Duodenal mucosa (tissue), 2 donors: ENCODE results near the gene MEGF6.

ENCODE experiments used
- H3K27ac ChIP-seq: one replicate; pipeline ENCODE4 v1.7.0; 2013; ENCODE audit warnings: low read depth, low read length
- H3K27me3 ChIP-seq, 2 donors: one replicate each; pipeline ENCODE4 v1.7.0; 2013; ENCODE audit warnings: low read length in 2 of 2, control low read depth in 1 of 2; ENCODE audit not compliant: insufficient read depth in 2 of 2, control insufficient read depth in 1 of 2
- H3K36me3 ChIP-seq, 2 donors: one replicate each; pipeline ENCODE4 v1.7.0; 2013; ENCODE audit warnings: low read length in 2 of 2, control low read depth in 1 of 2; ENCODE audit not compliant: insufficient read depth in 2 of 2, control insufficient read depth in 1 of 2
- H3K4me1 ChIP-seq, 2 donors: one replicate each; pipeline ENCODE4 v1.7.0; 2013; ENCODE audit warnings: low read length in 2 of 2, control low read depth in 1 of 2; ENCODE audit not compliant: insufficient read depth in 2 of 2, control insufficient read depth in 1 of 2
- H3K4me3 ChIP-seq, 2 donors: one replicate each; pipeline ENCODE4 v1.7.0; 2013; ENCODE audit warnings: low read length in 2 of 2, low read depth in 1 of 2
- H3K9ac ChIP-seq, 2 donors: one replicate each; pipeline ENCODE4 v1.7.0; 2013; ENCODE audit warnings: low read length in 2 of 2, low read depth in 1 of 2
- H3K9me3 ChIP-seq, 2 donors: one replicate each; pipeline ENCODE4 v1.7.0; 2013; ENCODE audit warnings: low read length in 2 of 2, control low read depth in 1 of 2; ENCODE audit not compliant: control insufficient read depth in 1 of 2

Gene MEGF6

DNA sequence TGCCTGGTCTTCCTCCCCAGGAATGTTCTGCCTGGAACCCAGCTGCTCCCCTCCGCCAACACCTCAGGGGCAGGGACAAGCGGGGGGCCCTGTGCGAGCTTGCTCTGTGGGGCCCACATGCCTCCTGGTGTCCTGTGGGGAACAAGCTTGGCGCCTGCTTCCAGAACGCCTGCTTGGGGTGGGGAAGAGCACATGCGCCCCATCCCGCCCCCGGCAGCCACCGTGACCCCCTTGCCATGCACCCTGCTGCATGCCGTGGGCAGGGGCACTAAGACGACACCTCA is 57.4 kb downstream of the MEGF6 start:
- Histone ChIP-seq H3K9me3 (no peaks in the 10 kb centered on the region), H3K4me3 (no peak overlapping the region), H3K9ac (no peak overlapping the region), H3K27ac (no peak overlapping the region), H3K36me3 (no peaks in the 10 kb centered on the region), H3K4me1 (no peaks in the 10 kb centered on the region), H3K27me3 (no peaks in the 10 kb centered on the region)

DNA sequence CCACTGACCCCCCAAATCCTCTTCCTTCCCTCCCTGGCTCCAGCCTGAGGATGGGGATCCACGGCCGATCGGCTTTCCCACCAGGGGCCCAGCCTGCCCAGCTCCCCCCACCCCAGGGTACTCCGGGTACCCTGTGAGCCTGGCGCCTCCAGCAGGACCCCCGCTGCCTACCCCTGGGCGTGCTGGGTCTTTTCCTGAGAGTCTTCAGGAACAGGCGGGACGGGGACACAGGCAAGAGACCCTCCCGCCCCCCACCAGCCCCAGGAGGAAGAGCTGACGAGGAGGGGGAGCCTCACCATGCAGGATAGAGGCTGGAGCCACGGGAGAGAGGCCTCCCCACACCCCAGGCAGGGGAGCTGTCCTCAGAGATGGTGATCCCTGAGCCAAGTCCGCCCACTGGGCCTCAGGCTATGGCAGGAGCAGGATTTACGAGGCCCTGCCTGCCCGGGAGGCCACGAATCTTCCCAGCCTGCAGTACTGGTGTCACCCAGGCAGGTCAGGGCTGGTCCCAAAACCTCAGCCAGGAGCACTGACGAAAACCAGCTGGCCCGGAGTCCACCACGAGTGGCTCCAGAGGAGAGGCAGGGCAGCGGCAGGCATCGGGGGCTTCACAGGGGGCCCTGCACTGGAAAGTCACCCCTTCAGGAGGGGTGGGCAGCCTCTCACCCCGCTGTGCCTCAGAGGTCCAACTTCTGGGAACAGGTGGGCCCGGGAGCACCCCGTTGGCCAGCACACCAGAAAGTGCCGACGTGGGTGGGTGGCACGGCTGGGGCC is 58.0 kb downstream of the MEGF6 start:
- Histone ChIP-seq H3K27ac (no peak overlapping the region), H3K4me1 (no peaks in the 10 kb centered on the region), H3K9ac (no peak overlapping the region)

DNA sequence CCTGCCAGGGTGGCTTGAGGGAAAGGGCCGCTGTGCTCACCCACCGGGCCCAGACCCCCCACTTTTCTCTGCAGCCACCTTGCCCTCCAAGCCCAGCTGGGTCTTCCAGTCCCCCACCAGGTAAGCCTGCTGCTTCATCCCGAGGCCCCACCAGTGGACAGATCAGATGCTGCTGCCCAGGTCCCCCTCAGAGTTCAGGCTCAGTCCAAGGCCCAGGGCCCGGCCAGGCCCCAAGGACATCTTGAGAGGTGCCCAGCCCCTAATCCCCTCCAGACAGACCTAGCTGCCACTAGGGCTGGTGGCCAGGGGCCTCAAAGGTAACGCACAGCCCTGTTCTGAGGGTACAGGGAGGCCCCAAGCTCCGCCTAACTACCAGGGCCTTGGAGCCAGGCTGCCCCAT is 58.6 kb downstream of the MEGF6 start:
- Histone ChIP-seq H3K27me3 (no peaks in the 10 kb centered on the region), H3K27ac (no peak overlapping the region), H3K9me3 (no peaks in the 10 kb centered on the region), H3K36me3 (no peaks in the 10 kb centered on the region), H3K4me1 (peaks cover 0 to under 1% of the 10 kb centered on the region in 2 donors), H3K4me3 (no peak overlapping the region), H3K9ac (no peak overlapping the region)

More for the DNA sequence above, 58.0 kb downstream of the MEGF6 start:
- Histone ChIP-seq H3K9me3 (no peaks in the 10 kb centered on the region), H3K27me3 (no peaks in the 10 kb centered on the region), H3K4me3 (no peak overlapping the region), H3K36me3 (no peaks in the 10 kb centered on the region)

DNA sequence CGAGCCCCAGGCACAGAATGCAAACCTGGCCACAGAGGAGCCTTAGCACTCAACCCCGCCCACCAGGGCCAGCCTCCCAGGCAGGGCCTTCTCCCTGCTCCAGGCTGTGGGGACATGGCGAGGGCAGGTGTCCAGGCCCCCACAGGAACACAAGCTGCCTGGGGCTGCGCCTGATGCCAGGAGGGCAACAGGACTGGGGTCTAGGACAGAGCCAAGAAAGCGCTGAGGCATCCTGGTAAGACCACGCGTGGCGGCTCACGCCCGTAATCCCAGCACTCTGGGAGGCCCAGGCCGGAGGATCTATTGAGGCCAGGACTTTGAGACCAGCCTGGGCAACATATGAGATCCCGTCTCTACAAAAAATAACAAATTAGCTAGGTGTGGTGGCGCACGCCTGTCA is 59.1 kb downstream of the MEGF6 start:
- H3K27me3 ChIP-seq: no peaks in the 10 kb centered on the region
- H3K4me3 ChIP-seq: no peak overlapping the region
- H3K36me3 ChIP-seq: no peaks in the 10 kb centered on the region
- H3K9me3 ChIP-seq: no peaks in the 10 kb centered on the region
- no peak overlapping the region for H3K27ac ChIP-seq
- peaks cover 0 to 6% of the 10 kb centered on the region in 2 donors for H3K4me1 ChIP-seq
- no peak overlapping the region for H3K9ac ChIP-seq

DNA sequence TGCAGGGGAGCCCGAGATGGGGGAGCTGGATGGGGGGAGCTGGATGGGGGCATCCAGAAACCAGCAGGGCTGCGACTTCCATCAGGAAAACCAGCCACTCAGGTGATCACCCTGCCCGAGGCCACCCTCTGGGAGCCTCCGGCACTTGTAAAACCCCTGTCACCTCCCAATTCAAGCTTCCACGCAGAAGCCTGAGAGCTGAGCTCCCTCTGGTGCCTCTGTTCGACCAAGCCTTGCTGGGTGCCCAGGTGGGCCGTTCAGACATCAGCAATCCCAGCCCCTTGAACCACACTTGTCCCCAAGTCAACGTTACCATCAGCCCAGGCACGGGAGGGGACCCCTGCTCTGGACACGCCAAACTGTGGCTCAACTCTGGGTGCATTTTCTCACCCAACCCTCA is 59.6 kb downstream of the MEGF6 start:
- Histone ChIP-seq H3K9me3 (no peaks in the 10 kb centered on the region), H3K27ac (no peak overlapping the region), H3K36me3 (no peaks in the 10 kb centered on the region), H3K9ac (no peak overlapping the region), H3K4me3 (no peak overlapping the region), H3K4me1 (peaks cover 0 to 6% of the 10 kb centered on the region in 2 donors), H3K27me3 (no peaks in the 10 kb centered on the region)

DNA sequence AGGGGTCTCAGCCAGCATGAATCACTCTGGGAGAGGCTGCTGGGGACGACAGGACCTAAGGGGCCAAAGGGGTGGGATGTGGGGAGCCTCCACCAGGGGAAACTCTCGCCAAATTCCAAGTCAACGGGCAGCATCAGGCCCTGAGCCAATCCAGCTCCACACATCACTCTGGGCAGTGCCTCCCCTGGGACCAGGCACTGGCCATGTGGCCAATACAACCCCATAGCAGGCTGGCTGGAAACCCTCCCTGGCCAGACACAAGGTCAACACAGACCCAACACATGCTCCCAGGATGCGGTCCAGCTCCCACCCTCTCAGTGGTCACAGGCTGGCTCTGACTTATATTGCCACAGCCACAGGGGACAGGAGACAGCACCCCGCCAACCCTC is 60.0 kb downstream of the MEGF6 start:
- no peaks in the 10 kb centered on the region for H3K27me3 ChIP-seq
- H3K27ac ChIP-seq: no peak overlapping the region
- H3K4me3 ChIP-seq: no peak overlapping the region
- H3K9ac ChIP-seq: no peak overlapping the region
- H3K36me3 ChIP-seq: no peaks in the 10 kb centered on the region
- H3K9me3 ChIP-seq: no peaks in the 10 kb centered on the region
- H3K4me1 ChIP-seq: peaks cover 0 to 6% of the 10 kb centered on the region in 2 donors

DNA sequence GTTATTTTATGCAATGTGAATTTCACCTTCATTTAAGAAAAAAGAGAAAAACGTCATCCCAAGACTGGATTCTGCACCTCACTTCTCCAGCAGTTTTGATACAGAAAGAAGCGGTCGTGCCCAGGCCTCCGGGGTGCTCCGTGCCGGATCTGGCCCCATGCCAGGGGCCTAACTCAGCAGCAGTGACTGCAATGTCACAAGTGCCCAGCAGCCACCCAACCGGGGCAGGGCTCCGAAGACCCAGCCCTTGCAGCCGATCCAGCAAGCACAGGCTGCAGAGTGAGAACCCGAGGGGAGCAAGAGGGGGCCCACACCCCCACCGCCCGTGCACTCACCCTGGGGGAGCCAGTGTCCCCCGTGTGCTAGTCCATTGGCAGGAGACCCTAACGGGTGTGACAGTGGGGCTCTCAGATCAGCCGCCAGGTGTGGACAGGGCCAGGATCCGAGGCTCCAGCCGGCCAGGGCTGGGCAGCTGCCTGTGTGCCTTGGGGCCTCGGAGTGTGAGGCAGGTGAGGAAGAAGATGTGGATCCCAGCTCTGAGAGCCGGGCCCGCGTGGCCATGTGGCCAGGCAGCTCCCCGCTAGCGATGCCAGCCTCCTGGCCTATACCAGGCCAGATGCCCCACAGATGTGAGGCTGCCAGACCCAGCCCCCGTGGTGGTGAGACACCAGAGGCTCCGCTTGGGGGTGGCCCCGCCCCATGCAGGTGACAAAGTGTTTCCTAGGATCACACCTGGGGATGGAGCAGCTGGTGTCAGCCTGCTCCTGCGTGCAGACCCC is 60.6 kb downstream of the MEGF6 start:
- no peak overlapping the region for H3K27ac ChIP-seq
- H3K9ac ChIP-seq: no peak overlapping the region
- H3K4me1 ChIP-seq: peaks cover 0 to 6% of the 10 kb centered on the region in 2 donors
- H3K27me3 ChIP-seq: no peaks in the 10 kb centered on the region
- H3K36me3 ChIP-seq: no peaks in the 10 kb centered on the region
- no peak overlapping the region for H3K4me3 ChIP-seq
- H3K9me3 ChIP-seq: no peaks in the 10 kb centered on the region

DNA sequence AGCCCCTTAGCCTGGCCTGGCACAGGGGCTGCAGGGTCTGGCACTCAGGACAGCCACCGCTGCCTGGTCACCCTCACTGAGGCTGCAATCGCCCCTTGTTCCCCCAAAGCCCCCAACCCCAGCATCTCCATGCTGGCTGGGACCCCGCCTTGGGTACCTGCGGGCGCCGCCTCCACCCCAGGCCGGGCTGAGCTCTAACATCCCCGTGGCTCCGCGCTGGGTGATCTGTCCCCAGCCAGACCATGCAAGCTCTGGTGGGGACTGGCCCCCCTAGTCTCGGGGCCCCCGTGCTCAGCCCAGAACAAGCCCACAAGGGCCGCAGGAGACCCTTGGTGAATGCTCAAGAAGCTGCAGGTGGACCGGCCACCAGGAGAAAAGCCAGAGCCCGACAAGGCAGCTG is 62.4 kb downstream of the MEGF6 start:
- H3K9me3 ChIP-seq: no peaks in the 10 kb centered on the region
- no peak overlapping the region for H3K27ac ChIP-seq
- no peak overlapping the region for H3K9ac ChIP-seq
- H3K4me1 ChIP-seq: peaks cover 0 to 6% of the 10 kb centered on the region in 2 donors
- H3K27me3 ChIP-seq: no peaks in the 10 kb centered on the region
- no peak overlapping the region for H3K4me3 ChIP-seq
- H3K36me3 ChIP-seq: no peaks in the 10 kb centered on the region

DNA sequence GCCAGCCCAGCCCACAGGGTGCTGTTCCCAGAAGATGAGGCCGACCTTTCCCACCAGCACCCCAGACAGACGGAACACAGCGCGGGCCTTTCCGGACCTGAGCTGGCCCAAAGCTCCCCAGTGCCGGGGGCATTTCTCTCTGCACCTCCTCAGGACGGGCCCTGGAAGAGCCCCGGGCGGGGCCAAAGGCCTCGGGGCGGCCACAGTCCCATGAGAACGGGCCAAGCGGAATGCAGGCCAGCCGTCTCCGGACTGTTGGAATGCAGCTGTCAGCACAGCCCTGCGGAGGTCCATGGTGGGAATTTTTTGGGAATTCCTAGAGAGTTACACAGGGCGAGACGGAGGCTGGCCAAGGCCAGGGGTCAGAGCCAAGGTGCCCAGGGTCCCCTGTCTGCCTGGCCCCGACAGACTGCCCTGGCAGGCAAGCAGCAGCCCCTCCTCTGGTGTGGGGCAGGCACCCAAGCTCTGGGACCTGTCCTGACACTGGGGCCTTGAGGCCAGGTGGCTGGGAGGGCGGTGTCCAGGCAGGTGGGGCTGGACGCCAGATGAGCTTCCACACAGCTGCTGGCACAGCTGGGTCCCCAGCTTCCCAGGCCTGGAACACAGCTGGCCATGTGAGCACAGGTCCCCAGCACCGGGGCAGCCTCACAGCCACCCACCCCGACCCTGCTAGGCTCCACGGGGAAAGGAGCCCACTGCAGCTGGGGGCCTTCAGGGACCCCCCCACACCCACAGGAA is 63.0 kb downstream of the MEGF6 start:
- Histone ChIP-seq H3K27me3 (no peaks in the 10 kb centered on the region), H3K36me3 (no peaks in the 10 kb centered on the region), H3K4me3 (no peak overlapping the region), H3K9me3 (no peaks in the 10 kb centered on the region), H3K4me1 (peaks cover 0 to 6% of the 10 kb centered on the region in 2 donors), H3K27ac (no peak overlapping the region), H3K9ac (no peak overlapping the region)
